NCI-H1436 treated with DMSO at 0.1 percent for 48 hours (cell line): ENCODE data around the gene TOX4.
"Not testable (repeated sequence)": the region's sequence is repeated elsewhere in the genome, so short reads cannot be mapped to it uniquely, and the experiment has no call there.

Experiments
- DNase-seq: peaks from one replicate; lab custom pipeline; 2025; lab: John Stamatoyannopoulos, UW

The TOX4 gene

GRCh38 chr14:21535545-21536417, 58.8 kb downstream of the TOX4 start:
- DNase-seq, result no peak

- DNase-seq, result no peak
These were observed 59.6 kb downstream of the TOX4 start for GRCh38 chr14:21536418-21537089.

GRCh38 chr14:21537090-21537424, 60.1 kb downstream of the TOX4 start:
- DNase-seq, result no peak

GRCh38 chr14:21539189-21539940, 62.4 kb downstream of the TOX4 start:
- DNase-seq, result no peak

- no peak for DNase-seq
These were observed 64.5 kb downstream of the TOX4 start for GRCh38 chr14:21541413-21542074.

- DNase-seq, result no peak
These were observed 66.5 kb downstream of the TOX4 start for GRCh38 chr14:21543521-21543960.

GRCh38 chr14:21543963-21544362, 67.0 kb downstream of the TOX4 start:
- DNase-seq, result no peak

GRCh38 chr14:21544588-21544987, 67.6 kb downstream of the TOX4 start:
- DNase-seq, result not testable (repeated sequence)
